ENCODE results near the gene CAPN2. TPM values are rescaled to one million over a fixed set of nuclear protein-coding genes. Genes with fewer than 3 reads are reported as not detected.

The CAPN2 gene
- total RNA-seq, 1 donor from 2014 or later = 120 TPM

- Mint-ChIP-seq H3K36me3 (peaks cover 28% of the 10 kb centered on the region), H3K9me3 (no peaks in the 10 kb centered on the region), H3K27ac (no peak overlapping the region), H3K4me1 (ENCODE audit: unreplicated experiment) (peaks cover 4% of the 10 kb centered on the region), H3K27me3 (no peaks in the 10 kb centered on the region), H3K4me3 (no peak overlapping the region)
- no peak for DNase-seq (ENCODE audit: extremely low spot score, unreplicated experiment)
- no peak for TF ChIP-seq CTCF (conservative IDR thresholded peaks at IDR 0.05)
Measured at GRCh38 chr1:223754681-223755431, 42.5 kb downstream of the CAPN2 start.

GRCh38 chr1:223755432-223755792, 43.1 kb downstream of the CAPN2 start:
- H3K36me3 Mint-ChIP-seq = peaks cover 25% of the 10 kb centered on the region
- no peaks in the 10 kb centered on the region for H3K9me3 Mint-ChIP-seq
- no peaks in the 10 kb centered on the region for H3K4me1 Mint-ChIP-seq (ENCODE audit: unreplicated experiment)
- no peak for TF ChIP-seq CTCF (conservative IDR thresholded peaks at IDR 0.05)
- no peak overlapping the region for H3K4me3 Mint-ChIP-seq
- no peaks in the 10 kb centered on the region for H3K27me3 Mint-ChIP-seq
- H3K27ac Mint-ChIP-seq = no peak overlapping the region
- DNase-seq (ENCODE audit: extremely low spot score, unreplicated experiment) = no peak

GRCh38 chr1:223755992-223756775, 43.8 kb downstream of the CAPN2 start:
- H3K4me3 Mint-ChIP-seq = no peak overlapping the region
- DNase-seq (ENCODE audit: extremely low spot score, unreplicated experiment) = no peak
- no peak for TF ChIP-seq CTCF (conservative IDR thresholded peaks at IDR 0.05)
- peaks cover 26% of the 10 kb centered on the region for H3K36me3 Mint-ChIP-seq
- no peaks in the 10 kb centered on the region for H3K4me1 Mint-ChIP-seq (ENCODE audit: unreplicated experiment)
- no peaks in the 10 kb centered on the region for H3K9me3 Mint-ChIP-seq
- H3K27ac Mint-ChIP-seq = no peak overlapping the region
- no peaks in the 10 kb centered on the region for H3K27me3 Mint-ChIP-seq

GRCh38 chr1:223756806-223757700, 44.7 kb downstream of the CAPN2 start:
- Mint-ChIP-seq H3K4me1 (ENCODE audit: unreplicated experiment) (no peaks in the 10 kb centered on the region), H3K27ac (no peak overlapping the region)

More at GRCh38 chr1:223756806-223757700, 44.7 kb downstream of the CAPN2 start:
- no peak overlapping the region for H3K4me3 Mint-ChIP-seq
- DNase-seq (ENCODE audit: extremely low spot score, unreplicated experiment) = no peak
- H3K9me3 Mint-ChIP-seq = no peaks in the 10 kb centered on the region
- TF ChIP-seq CTCF (conservative IDR thresholded peaks at IDR 0.05) = no peak
- no peaks in the 10 kb centered on the region for H3K27me3 Mint-ChIP-seq
- H3K36me3 Mint-ChIP-seq = peaks cover 27% of the 10 kb centered on the region

Data from type B pancreatic cell (in vitro differentiated cells).